GM10248 (cell line): ENCODE results near the gene IRGC.
"Not testable (repeated sequence)": the region's sequence is repeated elsewhere in the genome, so short reads cannot be mapped to it uniquely, and the experiment has no call there.

ENCODE experiments used
- CTCF ChIA-PET: fragments of 300-600 bp; sonication (Branson Sonifier 250); formaldehyde crosslinking; extraction: SDS; loops from one replicate; lab custom pipeline; 2021; ENCODE audit warnings: antibody characterized with exemption; lab: Yijun Ruan, JAX
- POLR2A ChIA-PET: fragments of 350-650 bp; sonication (Branson Sonifier 250); formaldehyde crosslinking; extraction: SDS; loops from one replicate; lab custom pipeline; 2020; ENCODE audit warnings: antibody characterized with exemption; lab: Yijun Ruan, JAX
- DNase-seq: peaks from one replicate; pipeline ENCODE4 v3.0.0; 2012; ENCODE audit errors: extremely low spot score
- CTCF ChIP-seq: IDR thresholded peaks from 2 replicates; pipeline ENCODE4 v1.5.1; 2012; ENCODE audit warnings: mild to moderate bottlenecking, low read depth; ENCODE audit errors: extremely low read depth, missing control alignments, control extremely low read depth

IRGC gene

GRCh38 chr19:43762814-43763213, 46.9 kb downstream of the IRGC start:
- no peak for TF ChIP-seq CTCF
- ChIA-PET CTCF (interaction anchor here (1.2 to 20.8 kb wide), 9 partner anchors 8 to 208 kb away, joined by 3 to 234 read pairs (median 5); partner anchors contain the start of genes KCNN4 and SMG9), POLR2A (interaction anchor here (5.1 kb wide), 1 partner anchor 9 kb away, joined by 38 read pairs; the partner anchor contains the start of gene SMG9)
- DNase-seq = no peak

DNA sequence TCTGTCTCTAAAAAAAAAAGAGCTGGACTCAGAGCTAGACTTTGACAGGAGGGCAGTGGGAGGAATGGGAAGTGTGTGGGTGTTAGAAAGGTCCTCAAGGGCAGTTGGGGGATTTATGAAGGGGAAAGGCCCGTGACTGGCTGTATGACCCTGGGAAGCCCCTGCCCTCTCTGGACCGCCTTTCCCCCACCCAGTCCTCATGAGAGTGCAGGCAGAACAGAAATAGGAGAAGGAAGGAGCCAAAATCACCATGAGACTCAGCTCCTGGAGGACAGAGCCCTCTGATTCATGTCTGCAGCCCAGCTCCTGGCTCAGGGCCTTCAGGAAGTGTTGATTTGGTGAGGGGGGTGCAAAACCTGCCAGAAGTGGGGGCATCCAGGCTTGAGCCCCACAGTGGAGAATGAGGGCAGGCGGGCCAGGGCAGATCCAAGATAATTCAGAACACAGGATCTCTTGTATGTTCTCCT, 47.6 kb downstream of the IRGC start:
- TF ChIP-seq CTCF = no peak
- no peak for DNase-seq
- ChIA-PET POLR2A (interaction anchor here (0.5 to 5.1 kb wide), 2 partner anchors 10 to 89 kb away, joined by 4 to 38 read pairs; partner anchors contain the start of gene SMG9), CTCF (interaction anchor here (1.2 to 20.8 kb wide), 8 partner anchors 9 to 208 kb away, joined by 3 to 234 read pairs (median 4); partner anchors contain the start of genes KCNN4 and SMG9)

DNA sequence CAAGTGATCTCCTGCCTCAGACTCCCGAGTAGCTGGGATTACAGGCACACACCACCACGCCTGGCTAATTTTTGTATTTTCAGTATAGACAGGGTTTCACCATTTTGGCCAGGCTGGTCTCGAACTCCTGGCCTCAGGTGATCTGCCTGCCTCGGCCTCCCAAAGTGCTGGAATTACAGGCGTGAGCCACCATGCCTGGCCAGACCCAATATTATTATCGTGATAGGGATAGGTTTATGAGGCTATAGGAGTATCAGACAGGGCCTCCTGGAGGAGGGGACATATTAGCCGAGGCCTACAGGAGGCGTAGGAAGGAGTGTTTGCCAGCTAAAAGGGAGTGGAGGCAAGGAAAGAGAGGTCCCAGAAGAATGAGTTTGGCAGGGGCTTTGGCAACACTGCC, 48.8 kb downstream of the IRGC start:
- POLR2A ChIA-PET = interaction anchor here (1.1 to 5.1 kb wide), 2 partner anchors 11 to 15 kb away, joined by 3 to 38 read pairs; partner anchors contain the start of gene SMG9
- not testable (repeated sequence) for DNase-seq
- CTCF ChIA-PET = interaction anchor here (0.8 to 20.8 kb wide), 8 partner anchors 9 to 96 kb away, joined by 3 to 234 read pairs (median 24); partner anchors contain the start of genes KCNN4, PLAUR and SMG9

DNA sequence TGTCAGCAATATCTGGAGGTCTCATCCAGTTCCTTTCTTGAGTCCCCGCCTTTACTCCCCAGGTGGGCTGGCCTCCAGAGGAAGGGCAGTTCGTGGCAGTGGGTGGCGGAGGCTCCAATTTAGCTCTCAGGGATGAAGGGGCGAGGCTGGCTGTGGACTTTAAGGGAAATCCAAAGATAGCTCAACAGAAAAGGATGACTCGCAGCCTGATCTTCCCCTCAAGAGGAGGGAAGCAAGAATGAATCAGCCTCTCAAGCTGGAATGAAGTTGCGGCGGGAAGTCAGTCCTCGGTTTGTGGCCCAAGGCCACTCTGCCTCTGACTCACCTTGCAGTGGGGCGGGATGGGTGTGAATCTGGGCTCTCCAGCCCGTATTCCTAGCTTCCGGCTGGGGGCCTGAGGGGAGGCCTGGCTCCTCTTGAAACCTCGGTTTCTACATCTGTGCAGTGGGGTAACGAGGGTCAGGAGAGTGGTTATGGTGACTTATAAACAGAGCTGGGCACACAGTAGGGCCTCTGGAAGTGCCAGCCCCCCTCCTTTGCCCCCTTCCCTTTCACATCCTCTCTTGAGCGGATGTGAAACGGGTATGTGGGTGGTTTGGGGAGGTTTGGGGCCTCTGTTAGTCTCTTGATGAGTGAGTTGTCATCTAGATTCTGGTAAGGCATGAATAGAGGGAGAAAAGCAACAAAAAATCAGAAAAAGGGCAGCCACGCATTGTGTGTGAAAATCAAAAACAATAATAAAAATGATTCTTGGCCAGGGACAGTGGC, 49.4 kb downstream of the IRGC start:
- CTCF ChIA-PET = interaction anchor here (0.8 to 20.8 kb wide), 10 partner anchors 10 to 230 kb away, joined by 3 to 234 read pairs (median 6); partner anchors contain the start of genes KCNN4, PLAUR and SMG9
- DNase-seq = peak; percentile 72
- POLR2A ChIA-PET = interaction anchor here (0.6 to 5.1 kb wide), 3 partner anchors 12 to 169 kb away, joined by 3 to 38 read pairs (median 3); partner anchors contain the start of genes IRGQ and SMG9
- TF ChIP-seq CTCF = no peak

DNA sequence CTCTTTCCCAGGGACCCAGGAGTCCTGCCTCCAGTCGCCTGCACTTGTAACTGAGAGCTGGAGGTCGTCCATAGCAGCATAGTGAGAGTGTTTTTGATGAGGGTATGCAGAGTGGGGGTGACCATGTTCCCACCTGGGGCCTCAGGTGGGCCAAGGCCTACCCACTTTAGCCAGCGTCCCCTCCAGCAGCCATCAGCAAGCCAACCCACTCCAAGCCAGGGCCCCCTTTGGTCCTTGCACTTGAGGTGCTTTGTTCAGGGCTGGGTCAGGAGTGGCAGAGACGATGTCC, 50.8 kb downstream of the IRGC start:
- ChIA-PET CTCF (interaction anchor here (1.1 to 20.8 kb wide), 14 partner anchors 11 to 73 kb away, joined by 3 to 234 read pairs (median 4); partner anchors contain the start of genes KCNN4 and SMG9), POLR2A (interaction anchor here (1.6 to 5.1 kb wide), 3 partner anchors 8 to 13 kb away, joined by 3 to 38 read pairs (median 6); partner anchors contain the start of gene SMG9)
- DNase-seq = no peak
- no peak for TF ChIP-seq CTCF

DNA sequence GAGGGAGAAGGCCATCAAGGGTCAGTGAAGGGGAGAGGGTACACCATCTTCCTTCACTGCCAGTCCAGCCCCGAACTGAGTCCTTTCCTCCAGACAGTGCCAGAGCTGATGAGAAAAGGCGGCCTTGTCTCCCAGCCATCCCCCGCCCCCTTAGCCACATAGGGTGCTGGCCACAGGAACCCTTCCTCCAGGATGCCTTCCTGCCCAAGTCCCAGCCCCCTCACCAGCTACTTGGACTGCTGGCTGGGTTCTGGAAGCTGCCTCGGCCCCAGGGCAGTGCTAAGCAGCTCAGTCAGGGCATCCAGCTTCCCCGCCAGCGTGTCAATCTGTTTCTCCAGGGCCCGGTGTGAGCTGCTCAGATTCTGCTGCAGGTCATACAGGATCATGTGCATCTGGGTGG, 51.4 kb downstream of the IRGC start:
- TF ChIP-seq CTCF = no peak
- ChIA-PET POLR2A (interaction anchor here (1.6 to 5.1 kb wide), 3 partner anchors 9 to 14 kb away, joined by 3 to 38 read pairs (median 6); partner anchors contain the start of gene SMG9), CTCF (interaction anchor here (1.2 to 20.8 kb wide), 11 partner anchors 10 to 42 kb away, joined by 3 to 234 read pairs (median 5); partner anchors contain the start of genes KCNN4 and SMG9)

More for the DNA sequence above, 51.4 kb downstream of the IRGC start:
- no peak for DNase-seq
